Measurements from ENCODE around the gene PDGFD.

PDGFD gene

GRCh38 chr11:103947546-103947919 lies 216.4 kb downstream of the PDGFD start:
- no peak for DNase-seq

- DNase-seq, result no peak
Observed at GRCh38 chr11:103946793-103947545, 217.0 kb downstream of the PDGFD start.

GRCh38 chr11:103944251-103944940 lies 219.6 kb downstream of the PDGFD start:
- DNase-seq, result no peak

GRCh38 chr11:103942646-103943045 lies 221.3 kb downstream of the PDGFD start:
- no peak for DNase-seq

- DNase-seq, result no peak
Observed at GRCh38 chr11:103940551-103940950, 223.4 kb downstream of the PDGFD start.

GRCh38 chr11:103939694-103940093 lies 224.3 kb downstream of the PDGFD start:
- DNase-seq, result no peak

- no peak for DNase-seq
Observed at GRCh38 chr11:103936059-103936458, 227.9 kb downstream of the PDGFD start.

- no peak for DNase-seq
Observed at GRCh38 chr11:103935219-103935618, 228.7 kb downstream of the PDGFD start.

GRCh38 chr11:103929170-103929903 lies 234.6 kb downstream of the PDGFD start:
- DNase-seq, result no peak

- DNase-seq, result peak in 1 of 2 experiments; percentile 12
Observed at GRCh38 chr11:103928802-103929161, 235.2 kb downstream of the PDGFD start.

- no peak for DNase-seq
Observed at GRCh38 chr11:103928040-103928801, 235.7 kb downstream of the PDGFD start.

GRCh38 chr11:103927535-103927934 lies 236.4 kb downstream of the PDGFD start:
- peak in 1 of 2 experiments; percentile 2 for DNase-seq

GRCh38 chr11:103926990-103927389 lies 237.0 kb downstream of the PDGFD start:
- DNase-seq, result no peak

GRCh38 chr11:103924166-103925013 lies 239.6 kb downstream of the PDGFD start:
- no peak for DNase-seq

- DNase-seq, result no peak
Observed at GRCh38 chr11:103923451-103923931, 240.5 kb downstream of the PDGFD start.

GRCh38 chr11:103920933-103921332 lies 243.0 kb downstream of the PDGFD start:
- DNase-seq, result peak in 1 of 2 experiments; percentile 17

- DNase-seq, result peak in 1 of 2 experiments; percentile 33
Observed at GRCh38 chr11:103920449-103920848, 243.5 kb downstream of the PDGFD start.

- no peak for DNase-seq
Observed at GRCh38 chr11:103910721-103911120, 253.2 kb downstream of the PDGFD start.

- no peak for DNase-seq
Observed at GRCh38 chr11:103907548-103908455, 256.1 kb downstream of the PDGFD start.

GRCh38 chr11:103907136-103907535 lies 256.8 kb downstream of the PDGFD start:
- DNase-seq, result no peak
